ENCODE results near the gene GRIN2A.

GRIN2A gene

DNA sequence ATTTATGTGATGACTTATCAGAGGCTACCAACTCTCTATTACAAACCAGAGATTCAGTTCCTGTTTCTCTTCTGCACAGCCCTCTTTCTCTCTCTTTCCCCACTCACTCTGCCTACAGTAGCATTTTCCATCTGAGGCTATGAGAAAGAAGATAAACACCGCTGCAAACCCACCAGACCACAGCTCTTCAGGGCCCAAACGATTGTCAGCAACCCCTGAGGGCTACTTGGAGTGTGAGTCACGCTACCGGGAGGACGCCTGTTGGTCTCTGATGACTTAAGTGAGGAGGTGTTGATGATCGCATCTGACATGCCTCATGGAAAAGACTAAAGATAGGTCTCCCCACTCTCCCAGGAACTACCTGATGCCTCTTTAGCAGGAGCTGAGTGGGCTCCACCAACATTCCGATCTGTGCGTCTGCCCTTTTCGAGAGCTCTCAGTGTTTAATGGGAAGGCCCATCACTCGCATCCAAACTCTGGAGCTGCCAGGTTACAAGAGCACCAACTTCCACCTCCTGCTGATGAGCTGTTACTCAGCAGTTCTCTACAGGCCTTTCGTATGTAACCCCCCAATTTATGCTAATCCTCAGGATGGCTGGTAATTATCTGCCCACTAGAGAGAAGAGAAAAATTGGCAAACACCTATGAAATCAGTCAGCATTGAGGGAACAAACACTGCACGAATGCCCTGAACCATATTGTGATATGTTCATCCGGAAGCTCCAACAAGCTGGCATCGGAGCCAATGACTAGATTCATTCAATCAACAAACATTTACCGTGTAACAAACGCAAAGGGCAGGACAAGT is 9.2 kb downstream of the GRIN2A start:
- no peak overlapping the region for H3K27ac ChIP-seq (replicated peaks)
- no peaks in the 10 kb centered on the region for H3K27me3 ChIP-seq (ENCODE audit: insufficient read depth, poor library complexity, severe bottlenecking)
- H3K4me3 ChIP-seq (replicated peaks; ENCODE audit: insufficient read depth, low read length): no peak overlapping the region
- no peak for DNase-seq (ENCODE audit: low read depth in 1 of 2, low spot score in 1 of 2)
- TF ChIP-seq GABPA (IDR thresholded peaks at IDR 0.05; ENCODE audit: low read depth): no peak
- TF ChIP-seq SPI1 (IDR thresholded peaks at IDR 0.05; ENCODE audit: borderline replicate concordance, low read depth): no peak
- TF ChIP-seq POLR2AphosphoS5 (IDR thresholded peaks at IDR 0.05; ENCODE audit: low read depth): no peak
- TF ChIP-seq, protein P1, sequence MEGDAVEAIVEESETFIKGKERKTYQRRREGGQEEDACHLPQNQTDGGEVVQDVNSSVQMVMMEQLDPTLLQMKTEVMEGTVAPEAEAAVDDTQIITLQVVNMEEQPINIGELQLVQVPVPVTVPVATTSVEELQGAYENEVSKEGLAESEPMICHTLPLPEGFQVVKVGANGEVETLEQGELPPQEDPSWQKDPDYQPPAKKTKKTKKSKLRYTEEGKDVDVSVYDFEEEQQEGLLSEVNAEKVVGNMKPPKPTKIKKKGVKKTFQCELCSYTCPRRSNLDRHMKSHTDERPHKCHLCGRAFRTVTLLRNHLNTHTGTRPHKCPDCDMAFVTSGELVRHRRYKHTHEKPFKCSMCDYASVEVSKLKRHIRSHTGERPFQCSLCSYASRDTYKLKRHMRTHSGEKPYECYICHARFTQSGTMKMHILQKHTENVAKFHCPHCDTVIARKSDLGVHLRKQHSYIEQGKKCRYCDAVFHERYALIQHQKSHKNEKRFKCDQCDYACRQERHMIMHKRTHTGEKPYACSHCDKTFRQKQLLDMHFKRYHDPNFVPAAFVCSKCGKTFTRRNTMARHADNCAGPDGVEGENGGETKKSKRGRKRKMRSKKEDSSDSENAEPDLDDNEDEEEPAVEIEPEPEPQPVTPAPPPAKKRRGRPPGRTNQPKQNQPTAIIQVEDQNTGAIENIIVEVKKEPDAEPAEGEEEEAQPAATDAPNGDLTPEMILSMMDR (IDR thresholded peaks at IDR 0.05; ENCODE audit: insufficient read depth, low read length): no peak
- TF ChIP-seq, protein P2, sequence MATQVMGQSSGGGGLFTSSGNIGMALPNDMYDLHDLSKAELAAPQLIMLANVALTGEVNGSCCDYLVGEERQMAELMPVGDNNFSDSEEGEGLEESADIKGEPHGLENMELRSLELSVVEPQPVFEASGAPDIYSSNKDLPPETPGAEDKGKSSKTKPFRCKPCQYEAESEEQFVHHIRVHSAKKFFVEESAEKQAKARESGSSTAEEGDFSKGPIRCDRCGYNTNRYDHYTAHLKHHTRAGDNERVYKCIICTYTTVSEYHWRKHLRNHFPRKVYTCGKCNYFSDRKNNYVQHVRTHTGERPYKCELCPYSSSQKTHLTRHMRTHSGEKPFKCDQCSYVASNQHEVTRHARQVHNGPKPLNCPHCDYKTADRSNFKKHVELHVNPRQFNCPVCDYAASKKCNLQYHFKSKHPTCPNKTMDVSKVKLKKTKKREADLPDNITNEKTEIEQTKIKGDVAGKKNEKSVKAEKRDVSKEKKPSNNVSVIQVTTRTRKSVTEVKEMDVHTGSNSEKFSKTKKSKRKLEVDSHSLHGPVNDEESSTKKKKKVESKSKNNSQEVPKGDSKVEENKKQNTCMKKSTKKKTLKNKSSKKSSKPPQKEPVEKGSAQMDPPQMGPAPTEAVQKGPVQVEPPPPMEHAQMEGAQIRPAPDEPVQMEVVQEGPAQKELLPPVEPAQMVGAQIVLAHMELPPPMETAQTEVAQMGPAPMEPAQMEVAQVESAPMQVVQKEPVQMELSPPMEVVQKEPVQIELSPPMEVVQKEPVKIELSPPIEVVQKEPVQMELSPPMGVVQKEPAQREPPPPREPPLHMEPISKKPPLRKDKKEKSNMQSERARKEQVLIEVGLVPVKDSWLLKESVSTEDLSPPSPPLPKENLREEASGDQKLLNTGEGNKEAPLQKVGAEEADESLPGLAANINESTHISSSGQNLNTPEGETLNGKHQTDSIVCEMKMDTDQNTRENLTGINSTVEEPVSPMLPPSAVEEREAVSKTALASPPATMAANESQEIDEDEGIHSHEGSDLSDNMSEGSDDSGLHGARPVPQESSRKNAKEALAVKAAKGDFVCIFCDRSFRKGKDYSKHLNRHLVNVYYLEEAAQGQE (IDR thresholded peaks at IDR 0.05; ENCODE audit: insufficient replicate concordance, low read depth): no peak

DNA sequence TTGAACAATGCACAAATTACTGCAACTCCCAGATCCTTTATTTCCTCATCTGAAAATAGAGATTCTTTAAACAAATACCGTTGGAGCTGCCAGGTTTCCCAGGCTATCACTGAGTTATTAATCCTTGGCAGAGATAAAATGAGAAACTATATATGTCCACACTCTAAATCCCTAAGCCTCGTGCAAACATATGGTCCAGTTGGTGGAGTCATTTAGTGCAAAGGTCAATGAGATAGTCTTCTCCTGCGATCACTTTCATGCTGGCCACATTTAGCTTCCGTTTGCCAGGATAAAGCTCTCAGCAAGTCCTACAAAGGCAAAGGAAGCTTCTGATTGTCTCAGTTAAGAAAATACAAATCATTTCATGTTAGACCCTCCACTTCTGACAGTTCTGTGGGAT is 11.0 kb downstream of the GRIN2A start:
- Histone ChIP-seq H3K27me3 (ENCODE audit: insufficient read depth, poor library complexity, severe bottlenecking) (peaks cover 2% of the 10 kb centered on the region), H3K27ac (replicated peaks) (no peak overlapping the region), H3K4me3 (replicated peaks; ENCODE audit: insufficient read depth, low read length) (no peak overlapping the region)
- TF ChIP-seq SPI1 (IDR thresholded peaks at IDR 0.05; ENCODE audit: borderline replicate concordance, low read depth) (no peak), GABPA (IDR thresholded peaks at IDR 0.05; ENCODE audit: low read depth) (no peak), POLR2AphosphoS5 (IDR thresholded peaks at IDR 0.05; ENCODE audit: low read depth) (no peak)
- TF ChIP-seq, protein P2 (IDR thresholded peaks at IDR 0.05; ENCODE audit: insufficient replicate concordance, low read depth): no peak
- TF ChIP-seq, protein P1 (IDR thresholded peaks at IDR 0.05; ENCODE audit: insufficient read depth, low read length): no peak
- DNase-seq (ENCODE audit: low read depth in 1 of 2, low spot score in 1 of 2): no peak

DNA sequence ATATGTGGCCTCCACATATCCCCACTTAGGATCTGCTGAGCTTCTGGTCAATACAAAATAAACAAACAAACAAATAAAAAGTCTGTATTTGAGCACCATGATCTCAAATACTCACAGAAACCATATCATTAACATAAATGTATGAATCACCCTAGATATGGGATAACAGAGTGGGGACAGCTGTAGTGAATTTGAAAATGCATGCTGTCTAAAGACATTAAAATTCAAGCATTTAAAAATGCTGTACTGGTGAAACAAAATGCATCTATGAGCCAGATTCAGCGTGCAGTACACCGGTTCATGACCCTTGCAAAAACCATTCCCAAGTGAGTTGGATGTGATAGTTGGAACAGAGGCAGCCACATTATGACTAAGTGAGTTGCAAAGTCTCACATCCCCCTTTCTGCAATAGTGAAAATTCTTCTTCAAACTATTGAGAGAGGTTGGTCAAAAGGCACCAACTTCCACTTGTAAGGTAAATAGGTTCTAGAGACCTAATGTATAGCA is 12.3 kb downstream of the GRIN2A start:
- no peak overlapping the region for H3K4me3 ChIP-seq (replicated peaks; ENCODE audit: insufficient read depth, low read length)
- DNase-seq (ENCODE audit: low read depth in 1 of 2, low spot score in 1 of 2): no peak
- peaks cover 2% of the 10 kb centered on the region for H3K27me3 ChIP-seq (ENCODE audit: insufficient read depth, poor library complexity, severe bottlenecking)
- TF ChIP-seq GABPA (IDR thresholded peaks at IDR 0.05; ENCODE audit: low read depth) (no peak), SPI1 (IDR thresholded peaks at IDR 0.05; ENCODE audit: borderline replicate concordance, low read depth) (no peak), POLR2AphosphoS5 (IDR thresholded peaks at IDR 0.05; ENCODE audit: low read depth) (no peak)
- TF ChIP-seq, protein P1 (IDR thresholded peaks at IDR 0.05; ENCODE audit: insufficient read depth, low read length): no peak
- TF ChIP-seq, protein P2 (IDR thresholded peaks at IDR 0.05; ENCODE audit: insufficient replicate concordance, low read depth): no peak
- no peak overlapping the region for H3K27ac ChIP-seq (replicated peaks)

All from HL-60 (cell line).